Measurements from ENCODE around the gene ARFGAP2. TPM values are rescaled to one million over a fixed set of nuclear protein-coding genes. Genes with fewer than 3 reads are reported as not detected.

Gene ARFGAP2
- total and polyA plus RNA-seq, 2 donors from 2014 or later, result 59.3 to 87.5 TPM

- FAIRE-seq, result no peak
- no peak overlapping the region for H3K9ac ChIP-seq (ENCODE audit: low read length in 3 of 3)
- intact Hi-C loops (cut with DNase I), result no loop called here
Measured at GRCh38 chr11:47131136-47131535, 45.5 kb downstream of the ARFGAP2 start.

GRCh38 chr11:47130543-47130942, 46.1 kb downstream of the ARFGAP2 start:
- DNase-seq (peak in 3 of 5 donors; percentile 26 to 40 (median 32)), FAIRE-seq (no peak)
- Histone ChIP-seq H3K27ac (ENCODE audit: low read depth in 2 of 2, low read length in 2 of 2) (no peak overlapping the region), H3K9me3 (ENCODE audit: control insufficient read depth in 2 of 3, insufficient read depth in 1 of 3, low read length in 3 of 3) (no peaks in the 10 kb centered on the region), H3K27me3 (ENCODE audit: control insufficient read depth, insufficient read depth, low read length) (no peaks in the 10 kb centered on the region), H3K9ac (ENCODE audit: low read length in 3 of 3) (no peak overlapping the region), H3K4me1 (ENCODE audit: control insufficient read depth in 2 of 3, insufficient read depth in 2 of 3, low read depth in 1 of 3, low read length in 3 of 3) (peaks cover 0 to 2% (median 0%) of the 10 kb centered on the region in 3 donors), H3K36me3 (ENCODE audit: control insufficient read depth in 2 of 3, insufficient read depth in 3 of 3, low read length in 3 of 3) (no peaks in the 10 kb centered on the region), H3K4me3 (ENCODE audit: low read length in 3 of 3) (no peak overlapping the region)
- TF ChIP-seq CTCF (IDR thresholded peaks at IDR 0.05; ENCODE audit: borderline replicate concordance, extremely low read depth, insufficient read depth), result no peak
- intact Hi-C loops (cut with DNase I), result no loop called here

More at GRCh38 chr11:47131136-47131535, 45.5 kb downstream of the ARFGAP2 start:
- H3K4me3 ChIP-seq (ENCODE audit: low read length in 3 of 3), result no peak overlapping the region
- TF ChIP-seq CTCF (IDR thresholded peaks at IDR 0.05; ENCODE audit: borderline replicate concordance, extremely low read depth, insufficient read depth), result no peak
- H3K27me3 ChIP-seq (ENCODE audit: control insufficient read depth, insufficient read depth, low read length), result no peaks in the 10 kb centered on the region
- no peak overlapping the region for H3K27ac ChIP-seq (ENCODE audit: low read depth in 2 of 2, low read length in 2 of 2)
- DNase-seq, result no peak
- no peaks in the 10 kb centered on the region for H3K9me3 ChIP-seq (ENCODE audit: control insufficient read depth in 2 of 3, insufficient read depth in 1 of 3, low read length in 3 of 3)
- H3K4me1 ChIP-seq (ENCODE audit: control insufficient read depth in 2 of 3, insufficient read depth in 2 of 3, low read depth in 1 of 3, low read length in 3 of 3), result peaks cover 0 to 2% (median 0%) of the 10 kb centered on the region in 3 donors
- no peaks in the 10 kb centered on the region for H3K36me3 ChIP-seq (ENCODE audit: control insufficient read depth in 2 of 3, insufficient read depth in 3 of 3, low read length in 3 of 3)

GRCh38 chr11:47127213-47127612, 49.5 kb downstream of the ARFGAP2 start:
- Histone ChIP-seq H3K4me3 (ENCODE audit: low read length in 3 of 3) (no peak overlapping the region), H3K4me1 (ENCODE audit: control insufficient read depth in 2 of 3, insufficient read depth in 2 of 3, low read depth in 1 of 3, low read length in 3 of 3) (peaks cover 0 to 2% (median 0%) of the 10 kb centered on the region in 3 donors), H3K36me3 (ENCODE audit: control insufficient read depth in 2 of 3, insufficient read depth in 3 of 3, low read length in 3 of 3) (no peaks in the 10 kb centered on the region), H3K9ac (ENCODE audit: low read length in 3 of 3) (no peak overlapping the region), H3K9me3 (ENCODE audit: control insufficient read depth in 2 of 3, insufficient read depth in 1 of 3, low read length in 3 of 3) (no peaks in the 10 kb centered on the region), H3K27me3 (ENCODE audit: control insufficient read depth, insufficient read depth, low read length) (no peaks in the 10 kb centered on the region), H3K27ac (ENCODE audit: low read depth in 2 of 2, low read length in 2 of 2) (no peak overlapping the region)
- FAIRE-seq, result no peak
- intact Hi-C loops (cut with DNase I), result no loop called here
- no peak for DNase-seq
- TF ChIP-seq CTCF (IDR thresholded peaks at IDR 0.05; ENCODE audit: borderline replicate concordance, extremely low read depth, insufficient read depth), result no peak

GRCh38 chr11:47125083-47125482, 51.6 kb downstream of the ARFGAP2 start:
- Histone ChIP-seq H3K4me1 (ENCODE audit: control insufficient read depth in 2 of 3, insufficient read depth in 2 of 3, low read depth in 1 of 3, low read length in 3 of 3) (no peaks in the 10 kb centered on the region), H3K9ac (ENCODE audit: low read length in 3 of 3) (no peak overlapping the region), H3K27me3 (ENCODE audit: control insufficient read depth, insufficient read depth, low read length) (no peaks in the 10 kb centered on the region), H3K27ac (ENCODE audit: low read depth in 2 of 2, low read length in 2 of 2) (no peak overlapping the region), H3K4me3 (ENCODE audit: low read length in 3 of 3) (no peak overlapping the region), H3K9me3 (ENCODE audit: control insufficient read depth in 2 of 3, insufficient read depth in 1 of 3, low read length in 3 of 3) (no peaks in the 10 kb centered on the region), H3K36me3 (ENCODE audit: control insufficient read depth in 2 of 3, insufficient read depth in 3 of 3, low read length in 3 of 3) (no peaks in the 10 kb centered on the region)
- intact Hi-C loops (cut with DNase I), result no loop called here
- no peak for TF ChIP-seq CTCF (IDR thresholded peaks at IDR 0.05; ENCODE audit: borderline replicate concordance, extremely low read depth, insufficient read depth)
- FAIRE-seq (no peak), DNase-seq (no peak)

Measured in kidney (tissue), 14 donors.